Measurements from ENCODE around the gene KIAA0586.

The KIAA0586 gene

GRCh38 chr14:58444627-58445026 lies 17.1 kb downstream of the KIAA0586 start:
- Histone ChIP-seq H3K4me3 (ENCODE audit: low read length) (no peak overlapping the region), H4K20me1 (ENCODE audit: insufficient read depth, low read length) (no peaks in the 10 kb centered on the region), H3K4me1 (ENCODE audit: low read length) (no peaks in the 10 kb centered on the region), H3K4me2 (ENCODE audit: low read length) (no peak overlapping the region), H3K27me3 (ENCODE audit: low read depth, low read length) (no peaks in the 10 kb centered on the region), H3K27ac (ENCODE audit: low read length) (no peak overlapping the region), H3K9ac (ENCODE audit: low read length) (no peak overlapping the region), H2AFZ (ENCODE audit: low read depth, low read length) (no peak overlapping the region), H3K9me3 (ENCODE audit: insufficient read depth, low read length) (no peaks in the 10 kb centered on the region), H3K79me2 (ENCODE audit: low read length) (no peaks in the 10 kb centered on the region), H3K36me3 (replicated peaks; ENCODE audit: low read depth, low read length) (peaks cover 7% of the 10 kb centered on the region)
- TF ChIP-seq CTCF (IDR thresholded peaks at IDR 0.05; ENCODE audit: low read depth, low read length) (no peak), EZH2phosphoT487 (IDR thresholded peaks at IDR 0.05; ENCODE audit: low read depth) (no peak)

- Histone ChIP-seq H3K27ac (ENCODE audit: low read length) (no peak overlapping the region), H4K20me1 (ENCODE audit: insufficient read depth, low read length) (no peaks in the 10 kb centered on the region), H3K4me3 (ENCODE audit: low read length) (no peak overlapping the region), H3K36me3 (replicated peaks; ENCODE audit: low read depth, low read length) (peaks cover 17% of the 10 kb centered on the region), H3K9me3 (ENCODE audit: insufficient read depth, low read length) (no peaks in the 10 kb centered on the region), H3K27me3 (ENCODE audit: low read depth, low read length) (no peaks in the 10 kb centered on the region), H2AFZ (ENCODE audit: low read depth, low read length) (peak overlapping the region; percentile 19; the same call in 1 of the 2 replicates), H3K4me2 (ENCODE audit: low read length) (peak overlapping the region; percentile 49), H3K9ac (ENCODE audit: low read length) (no peak overlapping the region), H3K79me2 (ENCODE audit: low read length) (no peaks in the 10 kb centered on the region), H3K4me1 (ENCODE audit: low read length) (peaks cover 12% of the 10 kb centered on the region)
- TF ChIP-seq EZH2phosphoT487 (IDR thresholded peaks at IDR 0.05; ENCODE audit: low read depth) (no peak), CTCF (IDR thresholded peaks at IDR 0.05; ENCODE audit: low read depth, low read length) (no peak)
These were observed 28.2 kb downstream of the KIAA0586 start for GRCh38 chr14:58455593-58456265.

GRCh38 chr14:58460772-58461171 lies 33.3 kb downstream of the KIAA0586 start:
- no peaks in the 10 kb centered on the region for H4K20me1 ChIP-seq (ENCODE audit: insufficient read depth, low read length)
- H3K36me3 ChIP-seq (replicated peaks; ENCODE audit: low read depth, low read length): peaks cover 8% of the 10 kb centered on the region
- H3K79me2 ChIP-seq (ENCODE audit: low read length): no peaks in the 10 kb centered on the region
- H3K4me3 ChIP-seq (ENCODE audit: low read length): no peak overlapping the region
- TF ChIP-seq CTCF (IDR thresholded peaks at IDR 0.05; ENCODE audit: low read depth, low read length) (no peak), EZH2phosphoT487 (IDR thresholded peaks at IDR 0.05; ENCODE audit: low read depth) (no peak)
- H3K9me3 ChIP-seq (ENCODE audit: insufficient read depth, low read length): no peaks in the 10 kb centered on the region
- no peak overlapping the region for H3K4me2 ChIP-seq (ENCODE audit: low read length)
- H3K4me1 ChIP-seq (ENCODE audit: low read length): peaks cover 4% of the 10 kb centered on the region
- H2AFZ ChIP-seq (ENCODE audit: low read depth, low read length): no peak overlapping the region
- no peak overlapping the region for H3K27ac ChIP-seq (ENCODE audit: low read length)
- H3K27me3 ChIP-seq (ENCODE audit: low read depth, low read length): no peaks in the 10 kb centered on the region
- H3K9ac ChIP-seq (ENCODE audit: low read length): no peak overlapping the region

- Histone ChIP-seq H3K79me2 (ENCODE audit: low read length) (no peaks in the 10 kb centered on the region), H3K27me3 (ENCODE audit: low read depth, low read length) (no peaks in the 10 kb centered on the region), H3K9me3 (ENCODE audit: insufficient read depth, low read length) (no peaks in the 10 kb centered on the region), H3K4me2 (ENCODE audit: low read length) (no peak overlapping the region), H3K4me3 (ENCODE audit: low read length) (no peak overlapping the region), H2AFZ (ENCODE audit: low read depth, low read length) (no peak overlapping the region), H4K20me1 (ENCODE audit: insufficient read depth, low read length) (no peaks in the 10 kb centered on the region), H3K36me3 (replicated peaks; ENCODE audit: low read depth, low read length) (peaks cover 6% of the 10 kb centered on the region), H3K4me1 (ENCODE audit: low read length) (no peaks in the 10 kb centered on the region), H3K27ac (ENCODE audit: low read length) (no peak overlapping the region), H3K9ac (ENCODE audit: low read length) (no peak overlapping the region)
- TF ChIP-seq EZH2phosphoT487 (IDR thresholded peaks at IDR 0.05; ENCODE audit: low read depth): no peak
- TF ChIP-seq CTCF (IDR thresholded peaks at IDR 0.05; ENCODE audit: low read depth, low read length): no peak
These were observed 35.6 kb downstream of the KIAA0586 start for GRCh38 chr14:58463147-58463546.
